Activated T-cell treated with anti-CD3 and anti-CD28 coated beads, Interleukin-2, amount 50 U/mL, for 72 hours (primary cell): ENCODE results near the gene ADCY5. TPM values are rescaled to one million over a fixed set of nuclear protein-coding genes. Genes with fewer than 3 reads are reported as not detected.

Source experiments
- ATAC-seq, 2 donors: fragments of 150-1000 bp; cut with Tn5 transposase; replicated peaks in 1 of 2; 2 replicates each; pipeline ENCODE4 v1.10.0; 2021; ENCODE audit warnings: moderate library complexity in 2 of 2, mild to moderate bottlenecking in 1 of 2
- DNase-seq, 2 donors: peaks; one replicate each; pipeline ENCODE4 v3.0.0; 2021 to 2022; ENCODE audit warnings: mixed read lengths in 1 of 2
- H3K27ac Mint-ChIP-seq: one replicate; pipeline ENCODE4 v1.8.0; 2022; ENCODE audit warnings: mild to moderate bottlenecking, moderate library complexity, mixed read lengths
- H3K27me3 Mint-ChIP-seq: one replicate; pipeline ENCODE4 v1.8.0; 2022; ENCODE audit warnings: low read depth, mixed read lengths
- H3K36me3 Mint-ChIP-seq, 2 donors: one replicate each; pipeline ENCODE4 v1.8.0; 2022; ENCODE audit warnings: mixed read lengths in 2 of 2, mild to moderate bottlenecking in 1 of 2; ENCODE audit not compliant: insufficient read depth in 2 of 2
- H3K4me1 Mint-ChIP-seq: one replicate; pipeline ENCODE4 v1.8.0; 2022; ENCODE audit warnings: low read depth, mixed read lengths
- H3K4me3 Mint-ChIP-seq, 2 donors: one replicate each; pipeline ENCODE4 v1.8.0; 2022; ENCODE audit warnings: mild to moderate bottlenecking in 2 of 2, mixed read lengths in 2 of 2, moderate library complexity in 2 of 2
- H3K9me3 Mint-ChIP-seq, 2 donors: one replicate each; pipeline ENCODE4 v1.8.0; 2022; ENCODE audit warnings: mixed read lengths in 2 of 2
- total RNA-seq, 2 donors: library from RNA; stranded (reverse); gene quantifications; one replicate each; pipeline ENCODE4 v1.2.3, GENCODE V29; 2022

ADCY5 gene
- total RNA-seq, 2 donors from 2014 or later = not detected

GRCh38 chr3:123404391-123404790, 44.5 kb downstream of the ADCY5 start:
- ATAC-seq = no peak
- H3K9me3 Mint-ChIP-seq = no peaks in the 10 kb centered on the region
- no peaks in the 10 kb centered on the region for H3K4me1 Mint-ChIP-seq
- H3K27me3 Mint-ChIP-seq = no peaks in the 10 kb centered on the region
- H3K4me3 Mint-ChIP-seq = no peak overlapping the region
- H3K36me3 Mint-ChIP-seq = no peaks in the 10 kb centered on the region
- DNase-seq = no peak
- no peak overlapping the region for H3K27ac Mint-ChIP-seq

GRCh38 chr3:123401836-123402530, 46.9 kb downstream of the ADCY5 start:
- Mint-ChIP-seq H3K27ac (no peak overlapping the region), H3K27me3 (no peaks in the 10 kb centered on the region), H3K4me3 (no peak overlapping the region), H3K4me1 (no peaks in the 10 kb centered on the region), H3K36me3 (no peaks in the 10 kb centered on the region), H3K9me3 (no peaks in the 10 kb centered on the region)
- DNase-seq = no peak
- ATAC-seq = no peak

GRCh38 chr3:123400169-123400568, 48.7 kb downstream of the ADCY5 start:
- H3K36me3 Mint-ChIP-seq = no peaks in the 10 kb centered on the region
- no peak overlapping the region for H3K4me3 Mint-ChIP-seq
- no peak for ATAC-seq
- H3K27me3 Mint-ChIP-seq = peaks cover 13% of the 10 kb centered on the region
- no peak overlapping the region for H3K27ac Mint-ChIP-seq
- no peaks in the 10 kb centered on the region for H3K9me3 Mint-ChIP-seq
- no peaks in the 10 kb centered on the region for H3K4me1 Mint-ChIP-seq
- no peak for DNase-seq

GRCh38 chr3:123399653-123400052, 49.2 kb downstream of the ADCY5 start:
- ATAC-seq = no peak
- no peak overlapping the region for H3K4me3 Mint-ChIP-seq

GRCh38 chr3:123397921-123398785, 50.7 kb downstream of the ADCY5 start:
- no peaks in the 10 kb centered on the region for H3K36me3 Mint-ChIP-seq
- H3K27me3 Mint-ChIP-seq = peaks cover 16% of the 10 kb centered on the region
- H3K4me3 Mint-ChIP-seq = no peak overlapping the region
- no peak overlapping the region for H3K27ac Mint-ChIP-seq
- no peaks in the 10 kb centered on the region for H3K9me3 Mint-ChIP-seq
- ATAC-seq (no peak), DNase-seq (no peak)
- no peaks in the 10 kb centered on the region for H3K4me1 Mint-ChIP-seq

More at GRCh38 chr3:123399653-123400052, 49.2 kb downstream of the ADCY5 start:
- DNase-seq = no peak
- Mint-ChIP-seq H3K27ac (no peak overlapping the region), H3K36me3 (no peaks in the 10 kb centered on the region), H3K27me3 (peaks cover 16% of the 10 kb centered on the region), H3K4me1 (no peaks in the 10 kb centered on the region), H3K9me3 (no peaks in the 10 kb centered on the region)

- Mint-ChIP-seq H3K4me1 (no peaks in the 10 kb centered on the region), H3K27me3 (peaks cover 16% of the 10 kb centered on the region), H3K9me3 (no peaks in the 10 kb centered on the region), H3K4me3 (no peak overlapping the region), H3K27ac (no peak overlapping the region), H3K36me3 (no peaks in the 10 kb centered on the region)
- ATAC-seq (no peak), DNase-seq (no peak)
These were observed 51.8 kb downstream of the ADCY5 start for GRCh38 chr3:123397050-123397590.

GRCh38 chr3:123396171-123397049, 52.5 kb downstream of the ADCY5 start:
- ATAC-seq (no peak), DNase-seq (no peak)
- Mint-ChIP-seq H3K36me3 (no peaks in the 10 kb centered on the region), H3K4me3 (no peak overlapping the region), H3K9me3 (no peaks in the 10 kb centered on the region), H3K27ac (peak overlapping the region; percentile 2), H3K27me3 (peaks cover 16% of the 10 kb centered on the region), H3K4me1 (no peaks in the 10 kb centered on the region)

GRCh38 chr3:123395235-123395634, 53.7 kb downstream of the ADCY5 start:
- DNase-seq (no peak), ATAC-seq (no peak)
- Mint-ChIP-seq H3K36me3 (no peaks in the 10 kb centered on the region), H3K27me3 (peaks cover 16% of the 10 kb centered on the region), H3K27ac (no peak overlapping the region), H3K9me3 (no peaks in the 10 kb centered on the region), H3K4me1 (no peaks in the 10 kb centered on the region), H3K4me3 (no peak overlapping the region)

GRCh38 chr3:123394391-123395020, 54.4 kb downstream of the ADCY5 start:
- no peaks in the 10 kb centered on the region for H3K9me3 Mint-ChIP-seq
- H3K36me3 Mint-ChIP-seq = no peaks in the 10 kb centered on the region
- H3K4me1 Mint-ChIP-seq = no peaks in the 10 kb centered on the region
- no peak overlapping the region for H3K4me3 Mint-ChIP-seq
- H3K27me3 Mint-ChIP-seq = peaks cover 16% of the 10 kb centered on the region
- H3K27ac Mint-ChIP-seq = no peak overlapping the region
- DNase-seq (no peak), ATAC-seq (no peak)

GRCh38 chr3:123392871-123393620, 55.8 kb downstream of the ADCY5 start:
- no peaks in the 10 kb centered on the region for H3K36me3 Mint-ChIP-seq
- peaks cover 20% of the 10 kb centered on the region for H3K27me3 Mint-ChIP-seq
- DNase-seq (no peak), ATAC-seq (no peak)
- H3K4me1 Mint-ChIP-seq = no peaks in the 10 kb centered on the region
- H3K9me3 Mint-ChIP-seq = no peaks in the 10 kb centered on the region
- no peak overlapping the region for H3K27ac Mint-ChIP-seq
- H3K4me3 Mint-ChIP-seq = no peak overlapping the region

- Mint-ChIP-seq H3K36me3 (no peaks in the 10 kb centered on the region), H3K4me1 (no peaks in the 10 kb centered on the region), H3K4me3 (no peak overlapping the region), H3K9me3 (no peaks in the 10 kb centered on the region), H3K27ac (no peak overlapping the region), H3K27me3 (peaks cover 25% of the 10 kb centered on the region)
- no peak for ATAC-seq
- DNase-seq = no peak
These were observed 56.5 kb downstream of the ADCY5 start for GRCh38 chr3:123392368-123392767.
